HG03280 (cell line): ENCODE results near the gene PIAS1.
"Not testable (repeated sequence)": the region's sequence is repeated elsewhere in the genome, so short reads cannot be mapped to it uniquely, and the experiment has no call there.

Experiments used
- ATAC-seq: cut with Tn5 transposase; IDR thresholded peaks from one replicate; pipeline ENCODE4 v1.9.1; 2021; ENCODE audit warnings: mild to moderate bottlenecking, moderate library complexity; ENCODE audit not compliant: unreplicated experiment

The PIAS1 gene

DNA sequence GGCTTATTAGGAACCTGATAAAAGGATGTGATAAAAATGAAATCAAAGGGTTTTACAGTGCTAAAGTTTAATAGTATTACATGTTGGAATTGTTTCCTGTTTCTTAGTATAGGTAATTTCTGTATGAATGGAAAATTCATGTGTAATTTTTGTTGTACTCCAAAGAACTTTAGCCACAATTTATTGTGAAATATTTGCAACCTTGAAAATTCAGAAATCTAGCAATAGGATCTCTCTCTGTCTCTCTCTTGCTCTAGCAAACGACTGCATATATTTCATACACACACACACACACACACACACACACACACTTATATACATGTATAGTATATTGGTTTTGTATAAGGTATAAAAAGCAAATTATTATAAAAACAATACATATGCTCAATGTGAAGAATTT lies 59.6 kb downstream of the PIAS1 start:
- no peak for ATAC-seq

DNA sequence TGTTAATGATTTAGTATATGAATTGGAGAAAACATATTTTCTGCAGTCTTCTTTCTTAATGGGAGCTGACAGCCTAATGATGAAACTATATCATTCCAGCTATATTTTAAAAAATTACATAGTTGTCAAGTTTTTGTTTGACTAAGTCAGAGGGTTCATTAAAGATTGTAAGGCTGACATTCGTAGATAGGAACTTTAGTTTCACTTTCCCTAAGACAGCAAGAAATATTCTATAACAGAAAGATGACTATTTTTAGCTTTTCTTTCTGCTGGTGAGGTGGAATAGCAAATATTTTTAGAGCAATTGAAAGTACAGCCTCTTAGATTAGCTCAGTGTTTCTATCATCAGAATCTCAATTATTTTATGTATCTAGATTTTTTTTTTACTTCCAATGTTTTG lies 60.2 kb downstream of the PIAS1 start:
- no peak for ATAC-seq

DNA sequence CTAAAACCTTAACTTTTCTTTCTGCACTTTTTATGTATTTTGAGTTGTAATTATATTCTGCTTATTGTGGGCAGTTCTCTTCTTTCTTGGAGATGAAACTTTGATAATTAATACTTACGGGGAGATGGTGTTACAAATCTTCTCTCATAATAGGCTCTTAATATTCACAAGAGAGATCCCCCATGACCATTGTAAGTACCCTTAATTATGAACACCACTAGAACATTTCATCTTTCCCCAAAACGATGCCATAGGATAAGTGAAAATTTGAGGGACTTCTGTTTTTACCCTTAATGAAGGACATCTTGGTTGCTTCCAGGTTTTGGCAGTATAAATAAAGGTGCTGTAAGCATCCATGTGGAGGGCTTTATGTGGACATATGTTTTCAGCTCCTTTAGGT lies 60.7 kb downstream of the PIAS1 start:
- no peak for ATAC-seq

DNA sequence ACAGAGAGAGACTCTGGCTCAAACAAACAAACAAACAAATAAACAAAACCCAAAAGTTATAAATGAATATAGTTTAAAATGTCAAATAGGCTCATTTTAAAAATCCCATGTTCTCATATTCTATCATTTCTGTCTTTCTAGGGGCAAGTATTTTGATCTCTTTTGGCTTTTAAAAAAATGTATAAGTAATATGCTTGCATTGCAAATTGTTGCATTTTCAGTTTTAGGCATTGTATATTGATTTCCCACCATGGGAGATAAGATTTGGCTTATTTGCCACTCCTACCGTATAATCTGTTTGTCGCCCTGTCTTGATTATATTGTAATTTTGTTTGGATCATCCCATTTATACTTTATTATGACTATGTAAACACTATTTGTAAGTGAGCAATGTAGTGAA lies 70.6 kb downstream of the PIAS1 start:
- no peak for ATAC-seq

DNA sequence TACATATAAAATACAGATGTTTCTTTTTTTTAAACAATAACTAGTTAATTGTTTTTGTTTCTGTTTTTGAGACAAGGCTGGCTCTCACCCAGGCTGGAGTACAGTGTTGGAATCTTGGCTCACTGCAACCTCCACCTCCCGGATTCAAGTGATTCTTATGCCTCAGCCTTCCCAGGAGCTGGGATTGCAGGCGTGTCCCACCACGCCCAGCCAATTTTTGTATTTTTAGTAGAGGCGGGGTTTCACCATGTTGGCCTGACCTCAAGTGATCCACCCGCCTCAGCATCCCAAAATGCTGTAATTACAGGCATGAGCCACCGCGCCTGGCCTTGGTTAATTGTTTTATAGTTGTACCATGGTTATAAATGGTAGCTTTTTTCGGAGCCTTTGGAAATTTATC lies 72.3 kb downstream of the PIAS1 start:
- ATAC-seq = no peak

DNA sequence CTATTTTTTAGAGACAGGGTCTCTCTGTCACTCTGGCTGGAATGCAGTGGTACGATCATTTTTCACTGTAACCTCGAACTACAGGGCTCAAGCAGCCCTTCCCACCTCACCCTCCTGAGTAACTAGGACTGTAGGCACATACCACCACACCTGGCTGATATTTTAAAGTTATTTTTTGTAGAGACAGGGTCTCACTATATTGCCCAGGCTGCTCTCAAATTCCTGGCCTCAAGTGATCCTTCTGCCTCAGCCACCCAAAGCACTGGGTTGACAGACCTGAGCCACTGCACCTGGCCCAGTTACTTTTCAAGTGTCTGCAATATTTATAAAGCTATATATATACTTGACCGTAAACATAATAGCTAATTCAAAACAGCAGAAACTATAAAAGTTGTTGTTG lies 75.0 kb downstream of the PIAS1 start:
- no peak for ATAC-seq

DNA sequence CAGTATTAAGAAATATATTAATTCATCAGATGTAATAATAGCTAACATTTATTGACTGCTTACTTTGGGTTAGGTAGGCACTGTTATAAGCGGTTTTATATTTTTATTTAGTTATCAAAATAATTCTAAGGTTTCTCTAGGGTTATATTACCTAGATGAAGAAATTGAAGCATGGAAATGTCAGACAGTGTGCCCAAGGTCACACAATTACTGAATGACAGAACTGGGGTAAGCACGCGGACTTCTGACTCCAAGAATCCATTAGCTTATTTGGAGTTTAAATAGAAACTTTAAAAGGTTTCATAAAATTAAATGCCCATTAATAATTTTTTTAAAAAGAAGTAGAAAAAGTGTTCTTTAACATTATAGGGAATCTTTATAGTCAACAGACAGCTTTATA lies 76.7 kb downstream of the PIAS1 start:
- ATAC-seq = no peak

DNA sequence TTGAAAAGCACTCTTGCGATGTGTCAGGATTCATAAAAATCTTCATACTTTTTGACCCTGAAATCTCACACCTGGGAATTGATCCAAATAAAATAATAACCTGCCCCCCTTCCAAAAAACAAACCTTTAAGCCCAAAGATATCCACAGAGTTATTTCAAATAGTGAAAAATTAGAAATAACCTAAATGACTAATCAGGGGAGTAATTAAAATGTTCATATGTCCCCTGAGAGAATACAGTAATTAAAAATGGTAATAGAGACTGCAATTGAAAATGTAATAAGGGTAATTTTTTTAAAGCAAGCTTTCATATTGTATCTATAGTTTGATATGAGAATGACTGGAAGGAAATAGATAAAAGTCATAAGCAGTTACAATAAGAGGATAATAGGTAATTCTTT lies 83.0 kb downstream of the PIAS1 start:
- ATAC-seq = no peak

DNA sequence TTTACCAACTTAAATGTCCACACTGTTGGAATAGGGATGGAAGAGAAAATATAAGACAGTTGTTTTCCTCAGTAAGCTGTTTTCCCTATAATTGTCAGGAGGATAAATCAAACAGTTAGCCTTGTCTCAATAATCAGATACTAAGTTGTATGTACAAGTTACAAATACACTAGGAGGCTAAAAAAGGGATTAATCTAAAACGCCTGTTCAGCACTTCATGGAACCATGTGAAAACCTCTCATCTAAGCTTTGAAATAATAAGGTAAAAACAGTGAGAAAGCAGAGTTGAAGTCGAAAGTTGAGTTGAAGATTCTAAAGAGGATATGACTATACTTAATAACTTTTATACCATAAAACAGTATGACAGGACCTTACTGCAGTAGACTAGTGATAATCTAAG lies 89.0 kb downstream of the PIAS1 start:
- ATAC-seq = no peak

DNA sequence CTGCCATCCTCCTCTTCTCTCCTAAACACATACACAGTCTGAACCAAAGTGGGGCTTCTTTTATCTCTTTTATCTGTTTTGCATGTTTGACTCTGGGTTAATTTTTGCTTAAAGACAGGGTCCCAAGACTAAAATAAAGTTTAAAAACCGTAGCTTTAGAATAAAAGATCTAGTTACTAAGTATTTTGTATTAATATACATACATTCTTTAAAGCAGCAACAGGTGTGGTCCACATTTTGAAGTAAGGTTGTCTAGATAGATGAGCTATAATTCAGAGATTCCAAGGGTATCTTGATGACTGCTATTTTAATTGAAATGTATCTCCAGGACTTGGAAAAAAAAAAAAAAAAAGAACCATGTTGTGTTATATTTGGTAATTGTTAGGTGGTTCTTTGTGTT lies 89.7 kb downstream of the PIAS1 start:
- no peak for ATAC-seq

DNA sequence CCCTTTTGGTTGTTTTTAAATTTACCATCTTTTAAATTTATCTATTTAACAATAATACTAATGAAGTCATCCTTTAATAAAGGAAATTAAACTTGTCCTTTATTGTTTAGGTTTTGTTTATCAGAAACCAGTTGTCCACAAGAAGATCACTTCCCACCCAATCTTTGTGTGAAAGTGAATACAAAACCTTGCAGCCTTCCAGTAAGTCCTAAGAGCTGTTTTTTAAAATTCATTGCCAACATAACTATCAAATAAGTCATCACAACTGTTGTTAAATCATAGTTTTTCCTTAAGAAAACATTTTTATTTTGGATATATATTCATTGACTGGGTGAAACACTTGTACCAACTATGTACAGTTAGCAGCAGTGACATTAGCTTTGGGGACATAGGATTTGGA lies 91.6 kb downstream of the PIAS1 start:
- no peak for ATAC-seq

DNA sequence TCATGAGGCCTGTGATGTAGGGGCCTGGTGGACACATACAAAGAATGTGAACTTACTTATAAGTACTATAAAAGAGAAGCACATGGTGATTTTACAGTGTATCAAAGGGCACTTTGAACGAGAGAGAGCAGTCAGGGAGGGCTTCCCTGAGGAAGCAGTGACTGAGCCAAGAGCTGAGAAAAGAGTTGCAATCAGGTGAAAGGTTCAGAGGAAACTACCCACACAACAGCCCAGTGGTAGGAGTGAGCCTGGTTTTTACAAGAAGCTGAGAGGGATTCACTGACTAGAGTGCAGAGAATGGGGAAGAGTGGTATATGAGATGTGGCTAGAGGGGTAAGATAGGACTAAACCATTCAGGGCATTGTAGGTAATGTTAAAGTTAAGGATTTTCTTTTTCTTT lies 93.9 kb downstream of the PIAS1 start:
- ATAC-seq = no peak

DNA sequence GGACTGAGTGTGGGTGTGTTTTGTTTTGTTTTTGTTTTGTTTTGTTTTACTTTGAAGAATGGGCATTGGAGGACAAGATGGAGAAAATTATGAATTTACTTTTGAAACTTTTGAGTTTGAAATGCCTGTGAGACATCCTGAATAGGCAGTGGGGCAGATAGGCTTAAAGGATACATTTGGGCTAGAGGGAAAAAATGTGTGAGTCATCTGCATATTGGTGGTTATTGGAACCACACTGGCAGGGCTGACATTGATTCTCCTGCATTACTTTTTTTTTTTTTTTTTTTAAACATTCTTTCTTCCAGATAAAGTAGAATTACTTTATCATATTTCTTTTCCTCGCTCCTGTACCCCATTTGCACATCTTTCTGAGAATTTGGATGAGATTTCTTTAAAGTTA lies 94.9 kb downstream of the PIAS1 start:
- ATAC-seq = no peak

DNA sequence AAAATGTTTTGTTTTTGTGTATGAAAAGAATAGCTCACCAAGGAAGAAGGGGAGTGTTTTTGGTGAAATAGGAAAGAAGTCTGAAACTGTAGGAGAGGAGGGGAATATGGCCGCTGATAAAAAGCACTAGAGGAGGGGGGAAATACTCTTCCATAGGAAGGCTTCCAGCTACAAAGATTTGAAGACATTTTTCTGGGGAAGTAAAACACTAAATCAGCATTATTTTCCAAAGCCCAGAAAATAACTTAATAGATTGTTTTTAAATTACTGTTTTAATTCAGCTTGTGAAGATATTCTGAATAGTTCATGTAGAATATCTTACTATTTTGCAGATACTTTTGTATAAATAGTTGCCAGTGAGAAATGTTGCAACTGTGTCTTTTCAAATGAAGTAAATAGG lies 96.1 kb downstream of the PIAS1 start:
- no peak for ATAC-seq

DNA sequence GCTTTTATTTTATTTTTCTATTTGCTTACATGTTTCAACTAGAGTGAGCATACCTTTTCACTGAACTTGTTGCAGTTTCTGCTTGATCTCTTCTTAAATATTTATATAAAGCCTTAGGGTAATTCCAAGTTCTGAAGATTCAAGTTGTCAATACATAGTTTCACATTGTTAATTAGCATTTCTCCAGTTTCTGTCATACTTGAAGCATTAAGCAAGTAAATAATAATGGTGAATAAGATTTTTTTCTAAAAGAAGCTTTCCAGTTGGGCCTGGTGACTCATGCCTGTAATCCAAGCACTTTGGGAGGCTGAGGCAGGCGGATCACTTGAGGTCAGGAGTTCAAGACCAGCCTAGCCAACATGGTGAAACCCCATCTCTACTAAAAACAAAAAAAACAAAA lies 97.2 kb downstream of the PIAS1 start:
- no peak for ATAC-seq

DNA sequence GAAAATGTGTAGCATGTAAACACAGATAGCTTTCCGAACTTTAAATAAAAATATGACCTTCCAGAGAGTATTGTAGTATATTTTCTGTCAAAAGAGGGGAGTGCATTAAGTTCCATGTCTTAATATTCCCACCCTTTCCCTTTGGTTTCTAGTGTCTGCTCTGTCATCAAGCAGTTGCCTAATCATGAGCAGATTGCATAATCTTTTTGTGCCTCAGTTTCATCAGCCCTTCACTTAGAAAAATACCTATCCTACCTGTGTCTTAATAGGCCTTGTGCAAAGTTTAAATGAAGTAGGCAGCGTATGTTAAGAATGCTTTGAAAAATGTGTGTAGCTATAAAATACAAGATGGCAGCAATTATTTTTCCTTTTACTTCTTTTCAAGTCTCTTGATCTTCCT lies 98.2 kb downstream of the PIAS1 start:
- no peak for ATAC-seq

DNA sequence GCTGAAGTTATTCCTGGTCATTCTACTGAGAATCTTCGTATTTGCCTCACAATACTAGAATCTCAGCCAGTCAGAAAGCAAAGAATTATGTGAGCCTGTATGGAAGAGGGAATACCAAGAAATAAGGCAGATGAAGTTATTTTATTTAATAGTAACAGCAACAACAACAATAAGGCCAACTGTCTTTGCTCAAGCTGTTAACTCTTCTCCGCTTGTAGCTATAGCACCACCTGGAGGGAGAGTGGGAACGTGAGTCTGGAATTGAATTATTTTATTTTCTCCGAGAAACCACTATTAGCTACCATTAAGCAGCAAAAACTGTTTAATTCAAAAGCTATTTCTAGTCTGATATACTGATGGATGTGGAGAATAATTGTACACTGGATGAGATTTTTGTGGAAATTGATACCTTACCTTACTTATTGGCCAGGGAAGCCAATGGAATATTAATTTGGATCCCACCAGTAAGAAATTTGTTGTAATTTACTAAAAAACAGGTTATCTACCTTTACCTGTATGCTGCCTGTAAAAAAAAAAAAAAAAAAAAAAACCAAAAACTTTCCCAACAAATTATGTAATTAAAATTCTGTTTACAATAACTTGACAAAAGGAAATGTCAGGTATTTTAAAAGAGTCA lies 100.9 kb downstream of the PIAS1 start:
- no peak for ATAC-seq

DNA sequence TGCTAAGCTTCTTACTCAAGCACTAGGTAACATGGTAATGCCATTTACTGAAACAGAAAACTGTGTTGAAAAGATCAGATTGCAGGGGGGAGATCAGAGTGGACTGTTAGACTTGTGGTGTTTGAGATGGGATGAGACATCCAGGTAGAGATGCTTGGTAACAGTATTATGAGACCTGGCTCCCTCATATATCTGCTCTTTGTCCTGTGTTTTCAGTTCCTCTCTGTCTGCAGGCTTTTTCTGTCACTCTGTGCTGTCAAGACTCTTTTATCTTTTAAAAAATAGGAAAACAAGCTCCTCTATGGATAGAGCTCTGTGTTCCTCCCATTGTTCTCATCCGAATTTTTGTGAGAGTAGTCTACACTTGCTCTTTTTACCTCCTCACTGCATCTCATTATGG lies 103.0 kb downstream of the PIAS1 start:
- ATAC-seq = no peak

DNA sequence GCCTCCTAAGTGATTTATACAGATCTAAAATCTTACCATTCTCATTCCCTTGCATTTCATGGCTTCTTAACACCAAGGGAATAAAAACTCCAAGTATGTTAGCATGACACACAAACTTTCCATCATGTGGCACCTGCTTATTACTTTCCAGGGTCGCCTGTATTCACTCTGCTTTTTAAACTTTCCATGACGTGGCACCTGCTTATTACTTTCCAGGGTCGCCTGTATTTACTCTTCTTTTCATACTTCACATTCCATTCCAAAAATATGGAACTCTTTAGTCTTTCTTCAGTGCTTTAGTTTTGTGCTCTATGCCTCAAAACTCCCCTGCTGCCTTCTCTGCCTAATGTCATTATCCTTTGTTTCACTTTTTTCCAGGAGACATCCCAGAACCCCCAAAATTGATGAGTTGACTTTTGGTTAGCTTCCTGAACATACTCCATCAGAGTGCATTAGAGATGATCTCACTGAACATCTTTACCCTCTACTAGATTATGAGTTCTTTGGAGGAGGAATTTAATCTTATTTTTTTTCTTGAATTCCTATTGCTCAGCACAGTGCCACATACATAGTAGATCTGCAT lies 104.0 kb downstream of the PIAS1 start:
- no peak for ATAC-seq

DNA sequence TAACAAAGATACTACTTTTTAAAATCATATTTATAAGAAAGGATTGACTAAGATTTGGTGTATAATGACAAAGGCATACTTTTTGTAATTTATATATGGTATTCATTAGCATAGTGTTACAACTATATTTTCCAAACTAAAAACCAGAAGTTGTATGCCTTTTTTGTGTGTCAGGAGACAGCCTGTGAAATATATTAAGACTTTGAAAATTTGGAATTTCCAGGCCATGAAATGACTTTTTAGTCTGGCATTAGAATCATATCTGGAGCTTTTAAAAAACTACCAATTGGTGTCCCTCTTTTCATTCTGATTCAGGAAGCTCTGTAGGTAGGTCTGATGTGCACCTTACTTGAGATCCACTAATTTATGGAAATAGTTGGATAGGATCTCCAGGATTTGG lies 109.1 kb downstream of the PIAS1 start:
- no peak for ATAC-seq

DNA sequence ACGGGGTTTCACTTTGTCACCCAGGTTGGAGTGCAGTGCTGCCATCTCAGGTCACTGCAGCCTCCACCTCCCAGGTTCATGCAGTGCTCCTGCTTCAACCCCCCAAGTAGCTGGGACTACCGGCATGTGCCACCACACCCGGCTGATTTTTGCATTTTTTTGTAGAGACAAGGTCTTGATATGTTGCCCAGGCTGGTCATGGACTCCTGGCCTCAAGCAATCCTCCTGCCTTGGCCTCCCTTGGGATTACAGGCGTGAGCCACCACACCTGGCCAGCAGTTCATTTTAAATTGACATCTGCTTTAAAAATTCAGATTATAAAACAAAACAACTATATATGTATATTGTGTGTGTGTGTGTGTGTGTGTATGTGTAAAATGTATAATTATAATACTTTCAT lies 112.7 kb downstream of the PIAS1 start:
- no peak for ATAC-seq

DNA sequence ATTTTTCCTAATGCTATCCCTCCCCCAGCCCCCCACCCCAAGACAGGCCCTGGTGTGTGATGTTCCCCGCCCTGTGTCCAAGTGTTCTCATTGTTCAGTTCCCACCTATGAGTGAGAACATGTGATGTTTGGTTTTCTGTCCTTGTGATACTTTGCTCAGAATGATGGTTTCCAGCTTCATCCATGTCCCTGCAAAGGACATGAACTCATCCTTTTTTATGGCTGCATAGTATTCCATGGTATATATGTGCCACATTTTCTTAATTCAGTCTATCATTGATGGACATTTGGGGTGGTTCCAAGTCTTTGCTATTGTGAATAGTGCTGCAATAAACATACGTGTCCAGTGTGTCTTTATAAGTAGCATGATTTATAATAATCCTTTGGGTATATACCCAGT lies 117.9 kb downstream of the PIAS1 start:
- not testable (repeated sequence) for ATAC-seq

DNA sequence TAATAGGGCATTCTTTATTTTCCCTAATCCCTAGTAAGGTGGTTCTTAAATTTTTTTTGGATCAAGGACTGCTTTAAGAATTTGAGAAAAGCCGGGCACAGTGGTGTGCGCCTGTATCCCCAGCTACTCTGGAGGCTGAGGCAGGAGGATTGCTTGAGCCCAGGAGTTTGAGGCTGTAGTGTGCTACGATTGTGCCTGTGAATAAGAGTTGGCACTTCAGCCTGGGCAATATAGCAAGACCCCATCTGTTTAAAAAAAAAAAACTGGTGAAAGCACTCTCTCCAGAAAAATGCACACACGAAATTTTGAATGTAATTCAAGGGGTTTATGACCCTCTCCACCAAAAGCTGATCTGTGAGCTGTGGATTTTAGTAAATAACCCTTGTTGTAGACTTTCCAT lies 119.0 kb downstream of the PIAS1 start:
- no peak for ATAC-seq
